Measurements from ENCODE around the gene IER3IP1. TPM values are rescaled to one million over a fixed set of nuclear protein-coding genes. Genes with fewer than 3 reads are reported as not detected.

IER3IP1 gene
- total RNA-seq, 1 donor from 2014 or later = 12.6 TPM

Other genes with a start within 250 kb of the IER3IP1 start
- not detected in 2 replicates for gene ELOA2, start 140.7 kb downstream of the IER3IP1 start, total RNA-seq
- gene HDHD2, start 25.9 kb downstream of the IER3IP1 start, total RNA-seq = 42.8 and 45.6 TPM in 2 replicates
- gene SKOR2, start 75.3 kb upstream of the IER3IP1 start, total RNA-seq = not detected in 2 replicates